AG10803 (cell line): ENCODE data around the gene SUPT4H1.
A peak's percentile ranks its signal among the peaks of the same experiment; 100 is the strongest.
"Not testable (repeated sequence)": the region's sequence is repeated elsewhere in the genome, so short reads cannot be mapped to it uniquely, and the experiment has no call there.

Source experiments
- DNase-seq: peaks from one replicate; pipeline ENCODE4 v3.0.0; 2010; ENCODE audit warnings: low read depth
- H3K4me3 ChIP-seq: 2 replicates; pipeline ENCODE4 v1.5.1; 2011; ENCODE audit warnings: mild to moderate bottlenecking, low read length, control low read depth
- CTCF ChIP-seq: conservative IDR thresholded peaks from 2 replicates; pipeline ENCODE4 v1.5.1; 2011; ENCODE audit warnings: mild to moderate bottlenecking, low read length, control low read depth, inconsistent platforms

Gene SUPT4H1

GRCh38 chr17:58351831-58352595 lies at the start of gene SUPT4H1:
Gene SUPT4H1 (minus strand): TSS chr17:58352201. CDS start chr17:58352135, 66 bp downstream.
- peak; percentile 1; the same call in 1 of the 2 replicates for TF ChIP-seq CTCF
- H3K4me3 ChIP-seq: peak within 1 kb of the TSS; percentile 99
- peak; percentile 92 for DNase-seq

- no peak overlapping the region for H3K4me3 ChIP-seq
- TF ChIP-seq CTCF: no peak
- DNase-seq: no peak
Measured at GRCh38 chr17:58401287-58401686, 49.3 kb upstream of the SUPT4H1 start.

- TF ChIP-seq CTCF: no peak
- no peak overlapping the region for H3K4me3 ChIP-seq
- no peak for DNase-seq
Measured at GRCh38 chr17:58400826-58401225, 48.8 kb upstream of the SUPT4H1 start.

- TF ChIP-seq CTCF: no peak
- no peak overlapping the region for H3K4me3 ChIP-seq
- no peak for DNase-seq
Measured at GRCh38 chr17:58399974-58400373, 48.0 kb upstream of the SUPT4H1 start.

- no peak for TF ChIP-seq CTCF
- no peak for DNase-seq
- no peak overlapping the region for H3K4me3 ChIP-seq
Measured at GRCh38 chr17:58398574-58399266, 46.7 kb upstream of the SUPT4H1 start.

GRCh38 chr17:58397421-58397820 lies 45.4 kb upstream of the SUPT4H1 start:
- H3K4me3 ChIP-seq, DNase-seq: not testable (repeated sequence)

GRCh38 chr17:58396173-58396572 lies 44.2 kb upstream of the SUPT4H1 start:
- TF ChIP-seq CTCF: no peak
- no peak for DNase-seq
- H3K4me3 ChIP-seq: no peak overlapping the region
